ENCODE data around the gene SIDT2.
"Not testable (repeated sequence)": the region's sequence is repeated elsewhere in the genome, so short reads cannot be mapped to it uniquely, and the experiment has no call there.

Gene SIDT2

GRCh38 chr11:117199053-117199915 is 20.7 kb downstream of the SIDT2 start, which contains the start of gene TAGLN:
TSS of gene TAGLN (plus strand) at chr11:117199370. CDS start at chr11:117203014, 3,644 bp downstream.
- H3K4me3 ChIP-seq = no peak within 1 kb of the TSS
- no peak for DNase-seq (ENCODE audit: low spot score in 2 of 2)

GRCh38 chr11:117199916-117200812 is 21.6 kb downstream of the SIDT2 start:
- Histone ChIP-seq H3K36me3 (replicated peaks) (0 out of 2 replicates have a peak, but pooled peaks cover 2% of the 10 kb centered on the region), H3K4me1 (no peaks in the 10 kb centered on the region), H3K27me3 (ENCODE audit: low read depth) (no peaks in the 10 kb centered on the region), H3K4me3 (no peak overlapping the region), H3K9me3 (no peaks in the 10 kb centered on the region)
- in situ Hi-C loops (cut with MboI; ENCODE audit: low sequenced_read_pairs) = no loop called here
- DNase-seq (ENCODE audit: low spot score in 2 of 2) = no peak

More at GRCh38 chr11:117199053-117199915, 20.7 kb downstream of the SIDT2 start, which contains the start of gene TAGLN:
- Histone ChIP-seq H3K4me1 (no peaks in the 10 kb centered on the region), H3K27me3 (ENCODE audit: low read depth) (no peaks in the 10 kb centered on the region), H3K9me3 (no peaks in the 10 kb centered on the region), H3K36me3 (replicated peaks) (no peaks in the 10 kb centered on the region)
- in situ Hi-C loops (cut with MboI; ENCODE audit: low sequenced_read_pairs) = no loop called here

- Histone ChIP-seq H3K36me3 (replicated peaks) (0 out of 2 replicates have a peak, but pooled peaks cover 3% of the 10 kb centered on the region), H3K9me3 (no peaks in the 10 kb centered on the region), H3K4me1 (no peaks in the 10 kb centered on the region), H3K4me3 (no peak overlapping the region), H3K27me3 (ENCODE audit: low read depth) (no peaks in the 10 kb centered on the region)
- DNase-seq (ENCODE audit: low spot score in 2 of 2) = no peak
- in situ Hi-C loops (cut with MboI; ENCODE audit: low sequenced_read_pairs) = no loop called here
Measured at GRCh38 chr11:117200813-117201657, 22.5 kb downstream of the SIDT2 start.

GRCh38 chr11:117201658-117202305 is 23.2 kb downstream of the SIDT2 start:
- Histone ChIP-seq H3K9me3 (no peaks in the 10 kb centered on the region), H3K4me3 (no peak overlapping the region), H3K36me3 (replicated peaks) (0 out of 2 replicates have a peak, but pooled peaks cover 3% of the 10 kb centered on the region), H3K4me1 (no peaks in the 10 kb centered on the region), H3K27me3 (ENCODE audit: low read depth) (no peaks in the 10 kb centered on the region)
- DNase-seq (ENCODE audit: low spot score in 2 of 2) = no peak
- in situ Hi-C loops (cut with MboI; ENCODE audit: low sequenced_read_pairs) = no loop called here

- no peaks in the 10 kb centered on the region for H3K27me3 ChIP-seq (ENCODE audit: low read depth)
- H3K9me3 ChIP-seq = no peaks in the 10 kb centered on the region
- no peak for DNase-seq (ENCODE audit: low spot score in 2 of 2)
- in situ Hi-C loops (cut with MboI; ENCODE audit: low sequenced_read_pairs) = no loop called here
- H3K4me1 ChIP-seq = no peaks in the 10 kb centered on the region
- 0 out of 2 replicates have a peak, but pooled peaks cover 3% of the 10 kb centered on the region for H3K36me3 ChIP-seq (replicated peaks)
- no peak overlapping the region for H3K4me3 ChIP-seq
Measured at GRCh38 chr11:117202386-117203068, 24.0 kb downstream of the SIDT2 start.

GRCh38 chr11:117203069-117203407 is 24.5 kb downstream of the SIDT2 start:
- H3K4me1 ChIP-seq = no peaks in the 10 kb centered on the region
- in situ Hi-C loops (cut with MboI; ENCODE audit: low sequenced_read_pairs) = no loop called here
- 0 out of 2 replicates have a peak, but pooled peaks cover 3% of the 10 kb centered on the region for H3K36me3 ChIP-seq (replicated peaks)
- H3K27me3 ChIP-seq (ENCODE audit: low read depth) = no peaks in the 10 kb centered on the region
- H3K9me3 ChIP-seq = no peaks in the 10 kb centered on the region
- no peak for DNase-seq (ENCODE audit: low spot score in 2 of 2)
- no peak overlapping the region for H3K4me3 ChIP-seq

- Histone ChIP-seq H3K9me3 (no peaks in the 10 kb centered on the region), H3K4me3 (no peak overlapping the region), H3K4me1 (no peaks in the 10 kb centered on the region), H3K27me3 (ENCODE audit: low read depth) (no peaks in the 10 kb centered on the region), H3K36me3 (replicated peaks) (0 out of 2 replicates have a peak, but pooled peaks cover 3% of the 10 kb centered on the region)
- DNase-seq (ENCODE audit: low spot score in 2 of 2) = no peak
- in situ Hi-C loops (cut with MboI; ENCODE audit: low sequenced_read_pairs) = loop anchor here (5.0 kb wide), 1 partner anchor 72 kb away; no protein-coding TSS in a partner anchor
Measured at GRCh38 chr11:117204283-117205080, 25.9 kb downstream of the SIDT2 start.

- no peaks in the 10 kb centered on the region for H3K4me1 ChIP-seq
- H3K4me3 ChIP-seq = no peak overlapping the region
- H3K27me3 ChIP-seq (ENCODE audit: low read depth) = no peaks in the 10 kb centered on the region
- DNase-seq (ENCODE audit: low spot score in 2 of 2) = no peak
- in situ Hi-C loops (cut with MboI; ENCODE audit: low sequenced_read_pairs) = loop anchor here (5.0 kb wide), 1 partner anchor 73 kb away; no protein-coding TSS in a partner anchor
- H3K36me3 ChIP-seq (replicated peaks) = 0 out of 2 replicates have a peak, but pooled peaks cover 3% of the 10 kb centered on the region
- no peaks in the 10 kb centered on the region for H3K9me3 ChIP-seq
Measured at GRCh38 chr11:117205211-117205818, 26.8 kb downstream of the SIDT2 start.

- H3K36me3 ChIP-seq (replicated peaks); H3K27me3 ChIP-seq (ENCODE audit: low read depth); H3K4me1 ChIP-seq; H3K4me3 ChIP-seq; DNase-seq (ENCODE audit: low spot score in 2 of 2); H3K9me3 ChIP-seq: not testable (repeated sequence)
- in situ Hi-C loops (cut with MboI; ENCODE audit: low sequenced_read_pairs) = loop anchor here (5.0 kb wide), 1 partner anchor 74 kb away; no protein-coding TSS in a partner anchor
Measured at GRCh38 chr11:117206111-117206510, 27.6 kb downstream of the SIDT2 start.

GRCh38 chr11:117206859-117207258 is 28.3 kb downstream of the SIDT2 start:
- DNase-seq (ENCODE audit: low spot score in 2 of 2); H3K9me3 ChIP-seq; H3K27me3 ChIP-seq (ENCODE audit: low read depth); H3K36me3 ChIP-seq (replicated peaks); H3K4me1 ChIP-seq; H3K4me3 ChIP-seq: not testable (repeated sequence)
- in situ Hi-C loops (cut with MboI; ENCODE audit: low sequenced_read_pairs) = loop anchor here (5.0 kb wide), 1 partner anchor 75 kb away; no protein-coding TSS in a partner anchor

GRCh38 chr11:117207481-117207880 is 28.9 kb downstream of the SIDT2 start:
- H3K4me3 ChIP-seq; H3K9me3 ChIP-seq; H3K27me3 ChIP-seq (ENCODE audit: low read depth); DNase-seq (ENCODE audit: low spot score in 2 of 2); H3K36me3 ChIP-seq (replicated peaks); H3K4me1 ChIP-seq: not testable (repeated sequence)
- in situ Hi-C loops (cut with MboI; ENCODE audit: low sequenced_read_pairs) = loop anchor here (5.0 kb wide), 1 partner anchor 75 kb away; no protein-coding TSS in a partner anchor
